Activated naive CD4-positive, alpha-beta T cell treated with anti-CD3 and anti-CD28 coated beads, Interleukin-2, amount 50 U/mL, for 16 hours (primary cell): ENCODE measurements around the gene PSMD9.
"Not testable (repeated sequence)": the region's sequence is repeated elsewhere in the genome, so short reads cannot be mapped to it uniquely, and the experiment has no call there.

Experiments
- DNase-seq: peaks from one replicate; pipeline ENCODE4 v3.0.0-alpha.2; 2020

Gene PSMD9, protein sequence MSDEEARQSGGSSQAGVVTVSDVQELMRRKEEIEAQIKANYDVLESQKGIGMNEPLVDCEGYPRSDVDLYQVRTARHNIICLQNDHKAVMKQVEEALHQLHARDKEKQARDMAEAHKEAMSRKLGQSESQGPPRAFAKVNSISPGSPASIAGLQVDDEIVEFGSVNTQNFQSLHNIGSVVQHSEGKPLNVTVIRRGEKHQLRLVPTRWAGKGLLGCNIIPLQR

DNA sequence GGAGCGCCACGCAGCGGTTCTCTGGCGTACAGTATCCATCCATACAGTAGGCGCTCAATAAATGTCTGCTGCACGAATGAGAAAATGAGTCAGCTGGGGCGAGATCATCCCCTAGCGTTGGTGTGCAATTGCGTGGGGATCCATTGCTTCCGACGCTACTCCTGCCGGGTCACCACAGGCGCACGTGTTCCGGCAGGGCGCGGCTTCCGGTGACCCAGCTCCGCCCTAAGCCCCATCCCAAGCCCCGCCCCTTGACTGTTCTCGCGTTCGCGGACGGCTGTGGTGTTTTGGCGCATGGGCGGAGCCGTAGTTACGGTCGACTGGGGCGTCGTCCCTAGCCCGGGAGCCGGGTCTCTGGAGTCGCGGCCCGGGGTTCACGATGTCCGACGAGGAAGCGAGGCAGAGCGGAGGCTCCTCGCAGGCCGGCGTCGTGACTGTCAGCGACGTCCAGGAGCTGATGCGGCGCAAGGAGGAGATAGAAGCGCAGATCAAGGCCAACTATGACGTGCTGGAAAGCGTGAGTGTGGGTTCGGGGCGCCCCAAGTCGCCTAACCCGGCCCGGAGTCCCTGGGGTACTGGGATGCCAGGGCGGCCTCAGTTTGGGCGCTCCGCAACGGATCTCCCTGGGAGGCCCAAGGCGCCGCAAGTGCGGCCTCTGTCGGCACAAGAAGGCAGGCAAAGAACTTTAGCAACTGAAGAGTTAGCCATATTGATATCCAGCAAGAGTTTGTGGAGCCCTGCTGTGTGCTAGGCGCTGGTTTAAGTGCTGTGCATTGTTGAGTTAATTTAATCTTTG is at the start of gene PSMD9:
PSMD9 (plus strand) TSS at position 313 of the 796 bp plus-strand sequence; CDS start at position 380, 67 bp downstream.
- peak; percentile 98 for DNase-seq

DNA sequence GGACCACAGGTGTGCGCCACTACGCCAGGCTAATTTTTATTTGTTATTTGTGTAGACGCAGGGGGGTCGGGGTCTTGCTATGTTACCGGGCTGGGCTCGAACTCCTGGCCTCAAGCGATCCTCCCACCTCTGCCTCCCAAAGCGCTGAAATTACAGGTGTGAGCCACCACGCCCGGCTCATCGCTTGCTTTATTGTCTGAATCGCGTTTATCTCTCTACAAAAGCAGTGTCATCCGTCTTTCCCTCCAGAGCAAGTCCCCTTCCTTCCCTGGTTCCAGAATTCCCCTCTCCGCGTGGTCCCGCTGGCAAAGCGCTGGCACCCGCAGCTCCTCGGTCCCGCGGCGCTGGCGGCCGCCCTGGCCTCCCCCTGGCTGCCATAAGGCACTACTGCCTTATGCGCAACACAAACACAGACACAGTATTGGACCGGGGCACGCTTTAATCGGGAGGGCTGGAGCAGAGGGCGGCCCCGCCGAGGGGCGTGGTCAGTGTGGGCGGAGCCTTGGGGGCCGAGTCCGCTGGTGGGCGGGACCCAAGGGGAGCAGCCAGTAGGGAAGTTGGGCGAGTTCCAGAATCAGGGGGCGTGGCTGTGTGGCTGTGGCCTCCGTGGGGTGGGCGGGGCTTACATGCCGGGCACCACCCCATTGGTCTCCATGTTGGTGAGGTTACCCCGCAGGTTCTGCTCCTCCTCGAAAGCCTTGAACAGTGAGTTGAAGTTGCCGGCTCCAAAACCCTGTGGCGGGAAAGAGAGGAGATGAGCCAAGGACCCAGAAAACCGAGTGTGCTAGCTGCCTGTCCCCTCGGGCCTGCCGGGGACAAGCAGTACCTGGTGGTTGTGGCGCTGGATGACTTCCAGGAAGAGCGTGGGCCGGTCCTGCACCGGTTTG is 49.2 kb upstream of the PSMD9 start:
- DNase-seq = peak; percentile 100

DNA sequence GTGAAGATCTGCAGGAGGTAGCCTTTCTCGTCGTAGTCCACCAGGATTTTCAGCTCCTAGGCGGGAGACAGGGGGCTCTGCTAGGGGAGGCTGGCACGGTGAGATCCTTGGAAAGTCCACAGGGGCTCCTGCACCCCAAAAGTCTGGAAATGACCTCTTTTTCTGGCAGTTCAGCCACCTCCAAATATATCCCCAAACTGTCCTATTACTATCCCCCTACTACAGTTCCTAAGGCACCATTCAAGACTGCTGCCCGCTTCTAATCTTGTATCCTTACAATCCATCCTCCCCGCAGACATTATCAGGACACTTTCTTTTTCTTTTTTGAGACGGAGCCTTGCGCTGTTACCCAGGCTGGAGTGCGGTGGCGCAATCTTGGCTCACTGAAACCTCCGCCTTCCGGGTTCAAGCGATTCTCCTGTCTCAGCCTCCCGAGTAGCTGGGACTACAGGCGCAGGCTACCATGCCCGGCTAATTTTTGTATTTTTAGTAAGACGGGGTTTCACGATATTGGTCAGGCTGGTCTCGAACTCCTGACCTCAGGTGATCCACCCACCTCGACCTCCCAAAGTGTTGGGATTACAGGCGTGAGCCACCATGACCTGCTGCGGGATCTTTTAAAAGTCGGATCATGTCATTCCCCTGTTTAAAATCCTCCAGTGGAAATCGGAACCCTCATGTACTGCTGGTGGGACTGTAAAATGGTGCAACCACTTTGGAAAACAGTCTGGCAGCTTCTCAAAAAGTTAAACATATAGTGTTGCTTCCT is 48.4 kb upstream of the PSMD9 start:
- DNase-seq = no peak

DNA sequence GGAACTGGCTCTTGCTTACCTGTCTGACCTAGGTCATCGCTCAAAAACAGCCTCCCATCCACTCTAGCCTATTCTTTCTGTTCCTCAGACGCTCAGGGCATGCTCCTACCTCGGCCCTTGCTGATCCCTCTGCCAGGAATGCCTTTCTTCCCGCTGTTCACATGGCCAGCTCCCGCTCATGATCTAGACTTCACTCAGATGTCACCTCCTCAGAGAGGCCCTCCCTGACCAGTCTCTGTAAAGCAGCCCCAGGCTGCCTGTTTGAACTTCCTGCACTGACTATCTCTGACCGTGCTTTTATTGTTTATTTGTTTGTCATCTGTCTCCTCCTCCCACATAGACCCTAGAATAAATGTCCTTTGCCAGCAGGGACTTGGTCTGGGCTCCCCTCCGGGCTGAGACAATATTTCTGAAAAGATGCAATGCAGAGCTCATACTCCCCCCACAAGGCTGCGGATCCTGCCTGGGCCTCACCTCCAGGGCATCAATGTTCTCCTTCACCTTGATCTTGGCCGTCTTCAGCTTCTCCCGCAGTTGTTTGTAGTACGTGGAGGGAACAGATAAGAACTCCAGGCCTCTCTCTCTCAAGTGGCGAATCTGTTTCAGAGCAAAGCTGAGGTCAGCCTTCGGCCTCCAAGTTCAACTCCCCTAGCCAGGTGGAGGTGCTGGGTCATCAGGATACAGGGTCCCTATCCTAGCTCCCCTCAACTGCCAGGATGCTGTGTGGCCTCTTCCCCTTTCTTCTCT is 45.2 kb upstream of the PSMD9 start:
- DNase-seq = no peak

DNA sequence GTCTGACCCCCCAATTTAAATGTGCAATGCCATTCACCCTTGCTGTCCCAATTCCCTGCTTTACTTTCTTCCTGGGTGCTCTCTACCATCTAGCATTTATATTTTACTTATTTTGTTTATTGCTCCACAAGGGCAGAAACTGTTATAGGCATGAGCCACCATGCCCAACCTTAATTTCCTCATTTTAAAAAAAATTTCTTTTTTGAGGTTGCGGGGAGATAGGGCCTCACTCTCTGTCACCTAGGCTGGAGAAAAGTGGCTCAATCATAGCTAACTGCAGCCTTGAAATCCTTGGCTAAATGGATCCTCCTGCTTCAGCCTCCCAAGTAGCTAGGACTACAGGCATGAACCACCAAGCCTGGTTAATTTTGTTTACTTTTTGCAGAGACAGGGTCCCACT is 42.9 kb upstream of the PSMD9 start:
- no peak for DNase-seq

DNA sequence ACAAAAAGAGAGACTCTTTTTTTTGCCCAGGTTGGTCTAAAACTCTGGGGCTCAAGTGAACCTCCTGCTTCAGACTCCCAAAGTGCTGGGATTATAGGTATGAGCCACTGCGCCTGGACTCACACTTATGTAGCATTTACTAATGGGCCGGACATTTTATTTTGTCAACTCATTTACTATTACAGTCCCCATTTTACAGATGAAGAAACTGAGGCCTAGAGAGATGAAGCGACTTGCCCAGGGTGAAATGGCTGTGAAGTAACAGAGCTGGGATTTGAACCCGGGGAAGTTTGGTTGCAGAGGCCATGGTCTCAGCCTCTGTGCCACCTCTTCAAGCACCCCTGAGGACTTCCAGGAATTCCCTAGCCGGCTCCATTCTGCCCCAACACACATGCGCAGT is 39.4 kb upstream of the PSMD9 start:
- no peak for DNase-seq

DNA sequence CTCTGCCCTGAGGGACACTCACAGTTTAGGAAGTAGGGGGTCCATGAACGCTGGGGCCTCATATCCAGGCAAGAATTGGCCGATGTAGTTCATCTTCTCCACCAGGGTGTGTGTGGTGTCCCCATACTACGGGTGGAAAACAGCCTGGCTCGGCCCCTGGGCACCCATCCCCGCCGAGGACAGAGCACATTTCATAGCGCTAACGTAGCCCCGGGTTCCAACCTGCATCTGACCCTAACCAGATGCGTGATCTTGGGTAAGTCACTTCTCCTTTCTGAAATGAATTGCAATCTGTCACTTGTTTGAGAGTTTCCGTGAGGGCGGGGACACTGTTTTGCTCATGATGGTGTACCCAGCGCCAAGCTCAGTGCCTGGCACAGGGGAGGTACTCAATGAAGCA is 38.9 kb upstream of the PSMD9 start:
- no peak for DNase-seq

DNA sequence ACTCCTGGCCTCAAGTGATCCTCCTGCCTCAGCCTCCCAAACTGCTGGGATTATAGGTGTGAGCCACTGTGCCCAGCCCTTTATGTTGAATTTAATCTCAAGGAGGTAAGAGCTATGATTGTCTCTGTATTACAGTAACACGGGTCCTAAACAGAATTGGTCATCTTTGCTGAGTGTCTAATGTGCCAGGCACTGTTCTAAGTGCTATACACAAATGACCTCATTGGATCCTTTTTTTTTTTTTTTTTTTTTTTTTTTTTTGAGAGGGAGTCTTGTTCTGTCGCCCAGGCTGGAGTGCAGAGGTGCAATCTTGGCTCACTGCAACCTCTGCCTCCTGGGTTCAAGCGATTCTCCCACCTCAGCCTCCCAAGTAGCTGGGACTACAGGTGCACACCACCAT is 36.2 kb upstream of the PSMD9 start:
- DNase-seq = not testable (repeated sequence)

DNA sequence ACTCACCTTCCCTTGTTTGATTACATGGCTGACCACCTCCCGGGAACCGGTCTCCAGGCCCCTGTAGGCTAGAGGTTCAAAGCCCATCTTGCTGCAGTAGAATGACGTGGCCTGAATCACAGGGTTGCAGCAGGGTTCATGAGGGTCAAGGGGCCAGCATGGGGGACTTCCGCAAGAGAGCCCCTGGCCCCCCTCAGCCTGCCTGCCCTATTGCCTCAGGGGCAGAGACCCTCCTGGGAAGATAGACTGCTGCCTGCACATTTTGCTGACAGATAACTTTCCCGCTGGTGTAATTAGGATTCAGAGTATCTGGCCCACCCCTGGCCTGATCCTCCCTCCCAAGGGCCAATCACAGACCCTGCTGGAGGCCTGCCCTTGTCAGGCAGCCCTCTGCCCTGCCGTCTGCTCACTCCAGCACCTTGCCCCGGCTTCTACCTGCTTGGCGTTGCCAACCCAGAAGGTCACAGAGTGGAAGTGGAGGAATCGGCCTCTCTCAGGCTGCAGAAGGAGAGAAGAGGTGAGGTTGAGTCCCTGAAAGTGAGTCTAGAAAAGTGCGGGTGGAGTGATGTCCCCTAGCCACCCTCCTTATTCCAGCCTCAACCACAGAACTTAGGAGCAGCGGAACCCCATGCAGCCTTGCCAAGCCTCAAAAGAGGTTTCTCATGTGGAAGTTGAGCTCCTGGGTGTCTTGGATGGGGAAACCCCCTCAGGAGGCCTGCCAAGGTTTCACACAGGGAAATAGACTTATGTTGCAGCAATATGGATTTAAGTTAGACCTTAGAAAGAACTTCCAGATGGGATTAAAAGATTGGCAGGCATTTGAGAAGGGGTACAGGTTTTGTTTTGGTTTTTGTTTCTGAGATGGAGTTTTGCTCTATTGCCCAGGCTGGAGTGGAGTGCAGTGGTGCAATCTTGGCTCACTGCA is 31.0 kb upstream of the PSMD9 start:
- no peak for DNase-seq

DNA sequence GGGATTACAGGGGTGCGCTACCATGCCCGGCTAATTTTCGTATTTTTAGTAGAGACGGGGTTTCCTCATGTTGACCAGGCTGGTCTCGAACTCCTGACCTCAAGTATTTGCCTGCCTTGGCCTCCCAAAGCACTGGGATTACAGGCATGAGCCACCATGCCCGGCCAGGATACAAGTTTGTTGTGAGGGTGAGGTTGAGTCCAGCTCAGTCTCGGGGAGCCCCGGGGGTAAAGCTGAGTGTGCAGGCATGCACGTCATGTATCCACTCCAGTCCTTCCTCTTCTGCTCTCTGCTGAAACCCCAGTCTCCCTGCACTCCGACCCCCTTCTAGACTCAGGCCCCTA is 30.3 kb upstream of the PSMD9 start:
- DNase-seq = no peak

DNA sequence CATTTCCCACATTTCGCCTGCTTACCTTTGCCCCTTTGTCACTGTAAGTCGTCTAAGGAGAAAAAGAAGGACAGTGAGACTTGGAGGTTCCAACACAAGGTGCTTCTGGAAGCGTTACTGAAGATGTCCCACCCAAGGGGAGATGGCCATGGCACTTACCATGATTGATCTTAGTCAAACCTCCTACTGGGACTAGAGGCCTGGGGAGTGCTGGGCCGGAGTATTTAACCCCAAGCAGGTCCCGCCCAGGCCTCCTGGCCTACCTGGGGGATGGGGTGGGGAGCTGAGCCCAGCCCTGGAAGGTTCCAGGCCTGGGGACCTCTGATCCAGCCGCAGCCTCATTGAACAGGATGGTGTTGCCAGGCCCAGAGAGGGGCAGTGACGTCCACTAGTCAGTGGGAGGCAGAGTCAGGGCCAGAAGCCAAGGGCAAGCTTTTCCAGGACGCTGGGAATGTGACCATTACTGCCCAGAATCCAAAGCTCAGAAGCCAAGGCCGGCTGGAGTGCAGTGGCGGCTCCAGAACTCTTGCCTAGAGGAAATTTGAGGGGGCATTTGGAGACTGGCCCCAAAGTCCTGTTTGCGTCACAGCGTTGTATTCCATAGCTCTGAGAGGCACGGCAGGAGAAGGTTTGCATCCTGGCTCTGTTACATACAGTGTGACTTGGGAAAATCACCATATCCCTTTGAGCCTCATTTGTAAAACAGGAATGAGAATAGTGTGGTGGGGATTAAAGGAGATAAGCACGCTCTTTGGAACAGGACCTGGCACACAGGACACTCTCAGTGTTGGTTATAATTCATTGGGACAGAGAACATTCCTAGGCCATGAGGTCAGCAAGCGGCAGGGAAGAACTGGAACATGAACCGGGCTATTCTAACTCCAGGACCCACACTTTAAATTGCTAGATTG is 29.7 kb upstream of the PSMD9 start, which contains the start of gene HPD:
HPD (minus strand) TSS at position 198 of the 911 bp plus-strand sequence; CDS start at position 162, 36 bp downstream.
- DNase-seq = no peak

DNA sequence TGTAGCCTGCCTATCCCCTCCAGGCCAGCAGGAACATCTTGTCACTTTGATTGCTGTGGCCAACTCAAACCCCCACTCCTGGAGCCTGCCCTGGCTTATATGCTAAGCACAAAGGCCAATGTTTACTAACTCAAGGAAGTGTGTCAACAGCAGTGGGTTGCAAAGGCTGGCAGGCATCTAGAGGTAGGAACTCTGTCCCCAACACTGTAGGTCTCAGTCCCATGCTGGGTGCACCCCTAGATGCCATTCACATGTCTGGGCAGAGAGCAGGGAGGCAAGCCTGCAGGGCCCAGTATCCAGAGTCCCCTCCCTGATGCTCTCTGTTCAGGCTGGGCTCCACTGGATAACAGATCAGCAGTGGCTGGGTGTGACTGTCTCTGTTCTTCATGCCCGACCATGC is 28.3 kb upstream of the PSMD9 start:
- no peak for DNase-seq

DNA sequence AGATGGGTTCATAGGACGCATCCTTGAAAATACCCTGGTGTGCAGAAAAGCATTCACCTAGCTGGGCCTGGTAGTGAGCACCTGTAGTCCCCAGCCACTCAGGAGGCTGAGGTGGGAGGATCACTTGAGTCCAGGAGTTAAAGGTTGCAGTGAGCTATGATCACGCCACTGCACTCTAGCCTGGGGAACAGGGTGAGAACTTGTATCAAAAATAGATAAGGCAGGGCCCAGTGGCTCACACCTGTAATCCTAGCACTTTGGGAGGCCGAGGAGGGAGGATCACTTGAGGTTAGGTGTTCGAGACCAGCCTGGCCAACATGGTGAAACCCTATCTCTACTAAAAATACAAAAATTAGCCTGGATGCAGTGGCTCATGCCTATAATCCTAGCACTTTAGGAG is 27.9 kb upstream of the PSMD9 start:
- not testable (repeated sequence) for DNase-seq

DNA sequence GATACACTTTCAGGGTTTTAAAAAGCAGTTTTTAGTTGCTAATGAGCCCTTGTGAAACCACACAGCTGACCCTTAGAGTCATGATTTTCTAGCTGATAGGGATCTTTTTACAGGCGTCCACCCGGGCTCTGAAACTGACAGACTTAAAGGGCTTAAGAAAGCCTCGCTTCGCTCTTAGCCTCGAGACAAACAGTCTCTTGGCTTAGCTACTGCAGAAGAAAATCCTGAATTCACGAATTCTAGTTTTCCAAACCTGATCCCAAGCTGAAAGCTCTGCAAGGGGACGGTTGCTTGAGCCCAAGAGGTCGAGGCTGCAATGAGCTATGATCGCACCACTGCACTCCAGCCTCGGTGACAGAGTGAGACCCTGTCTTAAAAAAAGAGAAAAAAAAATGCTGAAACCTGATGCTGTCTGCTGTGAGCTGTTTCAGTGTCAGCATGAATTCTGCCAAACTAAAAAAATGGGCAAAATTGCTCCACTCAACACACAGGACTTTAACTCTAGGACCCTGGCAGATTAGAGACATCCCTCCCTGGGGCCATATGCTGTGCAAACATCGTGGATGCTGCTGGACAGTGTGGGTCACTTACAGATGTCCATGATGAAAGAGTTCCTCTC is 26.8 kb upstream of the PSMD9 start:
- no peak for DNase-seq

DNA sequence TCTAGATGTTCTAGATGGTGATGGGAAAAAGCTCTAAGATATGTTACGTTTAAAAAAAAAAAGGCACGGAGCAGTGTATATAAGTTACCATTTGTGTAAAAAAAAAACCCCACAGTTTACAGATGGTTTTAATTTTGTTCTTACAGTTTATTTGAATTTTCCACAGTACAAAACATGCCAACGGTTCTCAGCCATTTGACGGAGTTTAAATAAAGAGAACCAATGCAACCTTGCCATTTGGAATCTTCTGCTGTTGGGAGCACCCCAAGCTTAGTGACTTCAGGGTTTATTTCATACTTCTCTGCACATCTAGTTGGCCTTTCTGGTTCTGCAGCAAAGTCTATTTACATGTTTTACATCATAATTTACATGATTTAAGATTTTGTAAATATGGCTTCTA is 22.3 kb upstream of the PSMD9 start:
- DNase-seq = no peak

DNA sequence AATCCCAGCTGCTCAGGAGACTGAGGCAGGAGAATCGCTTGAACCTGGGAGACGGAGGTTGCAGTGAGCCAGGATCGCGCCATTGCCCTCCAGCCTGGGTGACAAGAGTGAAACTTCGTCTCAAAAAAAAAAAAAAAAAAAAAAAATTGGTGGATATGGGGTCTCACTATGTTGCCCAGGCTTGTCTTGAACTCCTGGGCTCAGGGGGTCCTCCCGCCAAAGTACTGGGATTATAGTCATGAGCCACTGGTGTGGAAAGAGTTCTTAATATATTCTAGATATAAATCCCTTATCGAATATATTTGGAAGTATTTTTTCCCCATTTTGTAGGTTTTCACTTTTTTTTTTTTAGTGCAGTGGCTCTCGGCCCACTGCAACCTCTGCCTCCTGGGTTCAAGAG is 19.4 kb upstream of the PSMD9 start:
- not testable (repeated sequence) for DNase-seq

DNA sequence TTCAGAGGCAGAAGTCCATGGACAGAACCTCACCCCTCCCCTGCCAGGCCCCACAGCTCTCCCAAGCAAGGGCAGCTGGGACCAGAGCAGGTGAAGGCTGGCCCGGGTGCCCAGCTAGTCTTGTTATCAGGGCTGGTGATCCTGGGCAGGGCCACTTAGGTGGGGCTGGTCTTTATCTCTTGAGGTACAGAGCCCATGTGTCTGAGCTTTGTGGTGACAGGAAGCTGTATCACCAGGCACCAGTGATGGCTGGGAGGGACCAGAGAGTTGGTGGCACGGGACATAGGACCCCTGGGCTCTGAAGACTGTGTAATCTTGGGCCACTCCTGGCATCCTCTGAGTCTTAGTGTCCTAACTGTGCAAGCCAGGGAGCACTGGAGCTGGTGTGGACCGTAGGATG is 17.1 kb upstream of the PSMD9 start:
- no peak for DNase-seq

DNA sequence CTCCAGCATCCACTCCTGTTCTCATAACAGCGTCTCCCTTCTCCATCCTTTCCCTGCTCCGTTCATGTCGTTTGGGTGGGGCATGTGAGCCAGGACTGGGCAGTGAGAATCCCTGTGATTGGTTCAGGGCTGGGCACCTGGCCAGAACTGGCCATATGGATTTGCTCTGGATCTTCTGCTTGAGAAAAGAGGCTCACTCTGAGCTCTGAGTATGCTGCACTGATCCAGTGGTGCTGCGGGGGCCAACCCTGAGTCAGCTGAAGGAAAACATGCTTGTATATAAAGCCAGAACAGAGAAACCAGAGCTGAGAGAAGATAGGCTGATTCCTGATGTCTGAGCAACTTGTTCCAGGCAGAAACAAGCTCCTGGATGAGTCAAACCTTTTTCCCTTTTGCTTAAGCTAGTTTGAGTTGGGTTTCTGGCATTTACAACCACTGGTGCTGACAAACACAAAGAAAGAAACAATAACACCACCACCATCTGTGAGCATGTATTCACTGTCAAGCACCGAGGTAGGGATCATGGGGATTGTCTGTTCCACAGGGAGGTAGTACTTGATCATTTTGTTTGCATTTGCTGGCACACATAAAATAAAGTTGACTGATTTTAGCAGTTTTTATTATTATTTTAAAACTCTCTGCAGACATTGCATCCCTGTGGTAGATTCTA is 15.9 kb upstream of the PSMD9 start:
- DNase-seq = no peak

DNA sequence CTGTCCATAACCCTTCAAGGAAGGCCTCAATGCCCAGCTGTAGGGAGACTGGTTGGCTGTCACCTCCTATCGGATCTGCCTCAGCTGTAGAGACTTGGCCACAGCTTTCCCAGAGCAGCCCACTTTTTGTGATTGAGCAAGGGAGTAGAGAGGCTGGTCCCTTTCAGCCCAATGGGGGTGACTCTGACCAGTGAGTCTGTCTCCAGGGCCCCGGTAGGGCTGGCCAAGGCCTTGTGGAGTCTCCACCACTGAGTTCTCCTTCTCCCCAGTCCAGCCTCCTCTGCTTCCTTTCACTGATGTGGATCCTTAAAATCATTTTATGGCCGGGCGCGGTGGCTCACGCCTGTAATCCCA is 15.4 kb upstream of the PSMD9 start:
- no peak for DNase-seq
